Measurements from ENCODE around the gene DDR1.

DDR1 gene

DNA sequence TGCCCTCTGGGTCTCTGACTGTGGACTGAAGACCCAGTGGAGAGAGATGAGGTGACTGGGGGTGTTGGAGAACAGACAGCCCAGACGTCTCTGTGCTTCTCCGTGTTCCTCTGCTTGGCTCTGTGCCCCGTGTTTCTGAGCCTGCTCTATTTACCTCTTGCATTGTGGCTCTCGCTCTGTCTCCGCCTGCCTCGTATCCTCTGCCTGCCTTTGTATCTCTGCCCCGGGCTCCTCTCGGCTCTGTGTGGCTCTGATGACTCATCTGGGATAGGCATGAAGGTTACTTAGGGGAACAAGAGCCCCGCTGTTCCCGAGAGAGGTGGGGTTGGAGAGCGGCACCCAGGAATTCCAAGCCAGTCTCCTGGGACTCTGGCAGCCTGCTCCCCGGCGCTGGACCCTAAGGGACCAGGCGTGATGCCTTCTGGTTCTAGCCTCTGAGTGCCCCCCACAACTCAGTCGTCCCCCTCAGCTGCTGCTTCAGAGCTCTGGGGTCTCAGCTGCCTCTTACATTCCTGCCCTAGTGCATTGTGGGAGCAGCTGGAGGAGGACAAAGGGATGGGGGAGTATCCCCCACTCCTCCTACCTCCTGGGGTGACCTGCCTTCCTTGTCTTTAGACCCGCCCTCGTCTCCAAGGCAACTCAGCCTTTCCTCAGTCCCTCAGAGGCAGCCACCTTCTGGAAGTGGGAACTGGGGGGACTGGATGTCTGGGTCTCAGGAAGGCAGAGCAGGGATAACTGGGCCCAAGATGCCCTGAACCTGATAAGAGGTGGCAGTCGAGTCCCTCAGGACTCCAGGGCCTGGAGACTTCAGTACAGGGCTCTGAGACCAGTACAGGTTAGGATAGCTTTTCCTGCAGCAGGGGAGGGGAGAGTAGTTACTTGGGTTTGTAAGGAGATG lies 1.9 kb downstream of the DDR1 start:
- TF ChIP-seq, protein P1, sequence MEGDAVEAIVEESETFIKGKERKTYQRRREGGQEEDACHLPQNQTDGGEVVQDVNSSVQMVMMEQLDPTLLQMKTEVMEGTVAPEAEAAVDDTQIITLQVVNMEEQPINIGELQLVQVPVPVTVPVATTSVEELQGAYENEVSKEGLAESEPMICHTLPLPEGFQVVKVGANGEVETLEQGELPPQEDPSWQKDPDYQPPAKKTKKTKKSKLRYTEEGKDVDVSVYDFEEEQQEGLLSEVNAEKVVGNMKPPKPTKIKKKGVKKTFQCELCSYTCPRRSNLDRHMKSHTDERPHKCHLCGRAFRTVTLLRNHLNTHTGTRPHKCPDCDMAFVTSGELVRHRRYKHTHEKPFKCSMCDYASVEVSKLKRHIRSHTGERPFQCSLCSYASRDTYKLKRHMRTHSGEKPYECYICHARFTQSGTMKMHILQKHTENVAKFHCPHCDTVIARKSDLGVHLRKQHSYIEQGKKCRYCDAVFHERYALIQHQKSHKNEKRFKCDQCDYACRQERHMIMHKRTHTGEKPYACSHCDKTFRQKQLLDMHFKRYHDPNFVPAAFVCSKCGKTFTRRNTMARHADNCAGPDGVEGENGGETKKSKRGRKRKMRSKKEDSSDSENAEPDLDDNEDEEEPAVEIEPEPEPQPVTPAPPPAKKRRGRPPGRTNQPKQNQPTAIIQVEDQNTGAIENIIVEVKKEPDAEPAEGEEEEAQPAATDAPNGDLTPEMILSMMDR (IDR thresholded peaks at IDR 0.05; ENCODE audit: low read depth, low read length, missing control alignments) = no peak
- DNase-seq (ENCODE audit: extremely low read depth, low read depth) = no peak
- peak overlapping the region; percentile 59 for H3K4me3 ChIP-seq (replicated peaks; ENCODE audit: low read depth, low read length)

DNA sequence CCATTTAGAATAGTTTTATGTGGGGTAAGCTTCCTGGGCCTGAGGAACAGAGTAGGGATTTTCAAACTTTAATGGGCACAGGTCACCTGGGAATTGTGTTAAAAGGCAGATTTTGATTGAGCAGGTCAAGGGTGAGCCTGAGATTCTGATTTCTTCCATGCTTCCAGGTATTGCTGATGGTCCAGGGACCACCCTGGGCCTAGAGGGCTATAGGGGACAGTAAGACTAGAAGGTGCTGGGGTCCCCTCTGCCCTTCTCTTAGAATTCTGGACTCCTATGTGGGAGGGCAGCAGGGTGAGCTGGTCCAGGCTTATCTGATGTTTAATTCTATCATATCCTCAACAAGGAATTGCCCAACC lies 2.6 kb downstream of the DDR1 start:
- TF ChIP-seq, protein P1 (IDR thresholded peaks at IDR 0.05; ENCODE audit: low read depth, low read length, missing control alignments) = no peak
- no peak for DNase-seq (ENCODE audit: extremely low read depth, low read depth)
- no peak overlapping the region for H3K4me3 ChIP-seq (replicated peaks; ENCODE audit: low read depth, low read length)

DNA sequence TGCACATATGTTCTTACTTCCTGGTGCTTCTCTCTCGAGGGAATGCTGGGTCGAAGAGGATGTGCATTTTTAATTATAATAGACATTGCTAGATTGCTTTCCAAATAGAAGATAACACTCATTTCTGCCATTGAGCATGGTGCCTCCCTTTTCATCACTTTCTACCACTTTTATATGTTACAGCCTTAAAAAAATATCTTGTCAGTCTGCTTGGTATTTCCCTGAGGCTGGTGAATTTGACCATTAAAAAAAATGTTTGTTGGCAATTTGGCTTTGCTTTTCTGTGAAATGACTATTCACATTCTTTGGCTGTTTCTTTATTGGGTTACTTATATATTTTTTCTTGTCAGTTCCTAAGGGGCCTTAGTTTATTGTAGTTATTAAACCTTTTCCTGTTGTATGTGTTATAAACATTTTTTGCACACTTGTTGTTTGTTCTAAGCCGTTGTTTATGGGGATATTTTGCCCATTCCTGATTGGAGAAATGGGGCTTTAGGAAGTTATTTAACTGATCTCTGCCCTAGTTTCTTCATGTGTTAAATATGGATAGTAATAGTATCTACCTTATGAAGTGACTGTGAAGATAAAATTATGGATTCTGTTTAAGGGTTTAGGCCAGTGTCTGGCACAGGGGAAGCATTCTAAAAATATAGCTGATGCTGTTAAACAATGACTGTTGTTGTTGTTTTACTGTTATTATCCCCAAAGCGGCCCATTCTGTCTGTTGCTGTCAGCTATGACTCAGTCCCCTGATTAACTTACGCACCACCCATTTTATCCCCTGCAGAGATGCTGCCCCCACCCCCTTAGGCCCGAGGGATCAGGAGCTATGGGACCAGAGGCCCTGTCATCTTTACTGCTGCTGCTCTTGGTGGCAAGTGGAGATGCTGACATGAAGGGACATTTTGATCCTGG lies 3.8 kb downstream of the DDR1 start:
- no peak overlapping the region for H3K4me3 ChIP-seq (replicated peaks; ENCODE audit: low read depth, low read length)
- TF ChIP-seq, protein P1 (IDR thresholded peaks at IDR 0.05; ENCODE audit: low read depth, low read length, missing control alignments) = no peak

DNA sequence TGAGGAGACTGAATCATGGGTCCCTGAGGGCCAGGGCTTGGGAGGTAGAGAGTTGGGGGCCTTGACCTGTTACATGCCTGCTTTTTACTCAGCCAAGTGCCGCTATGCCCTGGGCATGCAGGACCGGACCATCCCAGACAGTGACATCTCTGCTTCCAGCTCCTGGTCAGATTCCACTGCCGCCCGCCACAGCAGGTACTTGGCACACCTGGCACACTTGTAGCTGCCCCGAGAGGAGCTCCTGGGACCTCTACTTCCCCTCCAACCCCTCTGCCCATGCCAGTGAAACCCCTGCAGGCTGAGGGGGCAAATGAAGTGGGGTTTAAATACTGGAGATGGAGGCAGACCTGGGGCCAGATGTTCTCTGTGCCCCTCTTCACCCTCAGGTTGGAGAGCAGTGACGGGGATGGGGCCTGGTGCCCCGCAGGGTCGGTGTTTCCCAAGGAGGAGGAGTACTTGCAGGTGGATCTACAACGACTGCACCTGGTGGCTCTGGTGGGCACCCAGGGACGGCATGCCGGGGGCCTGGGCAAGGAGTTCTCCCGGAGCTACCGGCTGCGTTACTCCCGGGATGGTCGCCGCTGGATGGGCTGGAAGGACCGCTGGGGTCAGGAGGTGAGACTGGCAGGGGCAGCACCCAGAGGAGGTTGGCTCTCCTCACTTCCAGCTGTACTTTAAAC lies 4.6 kb downstream of the DDR1 start:
- no peak overlapping the region for H3K4me3 ChIP-seq (replicated peaks; ENCODE audit: low read depth, low read length)
- TF ChIP-seq, protein P1 (IDR thresholded peaks at IDR 0.05; ENCODE audit: low read depth, low read length, missing control alignments) = no peak
- DNase-seq (ENCODE audit: extremely low read depth, low read depth) = no peak

More for the DNA sequence above, 3.8 kb downstream of the DDR1 start:
- no peak for DNase-seq (ENCODE audit: extremely low read depth, low read depth)

DNA sequence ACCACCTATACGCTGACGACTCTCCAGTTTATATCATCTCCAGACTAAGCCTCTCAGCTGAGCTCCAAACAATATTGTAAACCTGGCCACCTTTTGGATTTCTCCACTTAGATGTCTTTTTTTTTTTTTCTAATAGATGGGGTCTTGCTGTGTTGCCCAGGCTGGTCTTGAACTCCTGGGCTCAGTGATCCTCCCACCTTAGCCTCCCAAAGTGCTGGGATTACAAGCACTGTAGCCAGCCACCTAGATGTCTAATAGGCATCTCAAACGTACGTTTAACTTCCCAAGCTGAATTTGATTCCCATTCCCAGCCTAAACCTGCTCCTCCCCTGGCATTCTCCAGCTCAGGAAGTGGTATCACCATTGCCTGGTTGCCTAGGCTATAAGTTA lies 5.2 kb downstream of the DDR1 start:
- no peak overlapping the region for H3K4me3 ChIP-seq (replicated peaks; ENCODE audit: low read depth, low read length)
- TF ChIP-seq, protein P1 (IDR thresholded peaks at IDR 0.05; ENCODE audit: low read depth, low read length, missing control alignments) = no peak
- no peak for DNase-seq (ENCODE audit: extremely low read depth, low read depth)

DNA sequence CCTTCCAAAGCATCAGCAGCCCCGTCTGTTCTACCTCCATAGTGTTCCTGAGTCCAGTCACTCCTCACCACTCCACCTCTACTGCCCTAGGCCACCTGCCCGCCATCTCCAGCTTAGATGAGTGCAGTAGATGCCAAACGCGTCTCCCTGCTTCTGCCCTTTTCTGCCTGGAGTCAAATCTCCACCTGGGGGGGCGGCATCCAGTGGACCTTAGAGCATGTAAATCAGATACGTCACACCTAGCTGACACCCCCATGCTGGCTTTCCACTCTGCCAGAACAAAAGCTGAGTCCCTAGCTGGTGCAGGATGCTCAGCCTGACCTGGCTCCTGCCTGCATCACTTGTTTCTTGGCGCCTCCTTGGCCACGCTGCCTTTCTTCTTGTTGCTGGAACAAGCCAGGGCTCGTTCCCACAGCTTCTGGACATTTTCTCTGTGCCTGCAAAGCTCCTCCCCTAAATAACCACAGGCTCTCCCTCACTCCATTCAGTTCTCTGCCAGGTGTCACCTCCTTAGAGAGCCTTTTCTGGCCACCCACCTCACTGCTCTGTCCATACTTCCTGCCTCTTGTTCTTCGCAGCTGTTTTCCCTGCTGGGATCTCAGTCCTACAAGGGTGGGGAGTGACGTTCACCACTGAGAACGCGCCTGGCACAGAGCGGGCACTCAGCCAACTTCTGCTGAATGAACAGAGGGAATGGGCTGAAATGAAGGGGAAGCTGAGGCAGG lies 5.8 kb downstream of the DDR1 start:
- H3K4me3 ChIP-seq (replicated peaks; ENCODE audit: low read depth, low read length) = no peak overlapping the region
- DNase-seq (ENCODE audit: extremely low read depth, low read depth) = no peak
- TF ChIP-seq, protein P1 (IDR thresholded peaks at IDR 0.05; ENCODE audit: low read depth, low read length, missing control alignments) = no peak
